Thyroid gland (tissue), 4 donors: ENCODE results near the gene TMEM37. TPM values are rescaled to one million over a fixed set of nuclear protein-coding genes. Genes with fewer than 3 reads are reported as not detected.

Experiments used
- DNase-seq, 2 donors: peaks; one replicate each; pipeline ENCODE4 v3.0.0-alpha.2; 2019
- H3K27ac ChIP-seq, 3 donors: fragments of 200-600 bp; sonication (generic); 1 replicate in 2 of 3; 2 replicates in 1 of 3; pipeline ENCODE4 v1.5.1; 2016 to 2019; ENCODE audit warnings: mild to moderate bottlenecking in 1 of 3, moderate library complexity in 1 of 3
- H3K27me3 ChIP-seq: fragments of 200-600 bp; sonication (generic); one replicate; pipeline ENCODE4 v1.5.1; 2019
- H3K36me3 ChIP-seq, 2 donors: fragments of 200-600 bp; sonication (generic); one replicate each; pipeline ENCODE4 v1.5.1; 2016 to 2019
- H3K4me1 ChIP-seq, 2 donors: fragments of 200-600 bp; sonication (generic); one replicate each; pipeline ENCODE4 v1.5.1; 2017 to 2019
- H3K4me3 ChIP-seq, 3 donors: fragments of 200-600 bp; sonication (generic); replicated peaks in 1 of 3; 1 replicate in 2 of 3; 2 replicates in 1 of 3; pipeline ENCODE4 v1.5.1; 2016; ENCODE audit warnings: mild to moderate bottlenecking in 1 of 3
- H3K9me3 ChIP-seq: fragments of 200-600 bp; sonication (generic); one replicate; pipeline ENCODE4 v1.5.1; 2017
- CTCF ChIP-seq, 6 experiments: fragments of 200-600 bp in 3 of 6; fragments of 450-650 bp in 3 of 6; sonication (generic) in 3 of 6; IDR thresholded peaks; one replicate each; pipeline ENCODE4 v1.5.1; 2016 to 2019; ENCODE audit warnings: antibody characterized with exemption in 6 of 6, mild to moderate bottlenecking in 2 of 6, inconsistent platforms in 1 of 6, moderate library complexity in 1 of 6
- POLR2A ChIP-seq, 2 donors: fragments of 450-650 bp; IDR thresholded peaks; one replicate each; pipeline ENCODE4 v1.6.1; 2017; ENCODE audit warnings: antibody characterized with exemption in 2 of 2, mild to moderate bottlenecking in 2 of 2, moderate library complexity in 1 of 2
- WGBS, 2 donors: methylation state at CpG; one replicate each; pipeline ENCODE4 v1.1.5; 2017; 5-methylcytosine and 5-hydroxymethylcytosine counted together
- intact Hi-C: fragments of 100-400 bp; cut with DNase I; formaldehyde crosslinking; loops from one replicate; pipeline ENCODE4 v1.15.1; 2023
- total RNA-seq, 4 donors: library from RNA; depleted of rRNA; stranded (reverse); fragments of >200 nt; gene quantifications; one replicate each; pipeline ENCODE4 v1.2.3, GENCODE V29; 2016

The TMEM37 gene
- total RNA-seq, 4 donors from 2014 or later: 34.4 to 50.2 (median 43.1) TPM

- 25 to 40% methylated on average over 1 of the region's 1 CpG for WGBS, 2 donors
- H3K27me3 ChIP-seq: no peaks in the 10 kb centered on the region
Measured at GRCh38 chr2:119440501-119440870, 8.8 kb downstream of the TMEM37 start.

GRCh38 chr2:119440873-119441272 lies 9.2 kb downstream of the TMEM37 start:
- intact Hi-C loops: no loop called here

More at GRCh38 chr2:119440501-119440870, 8.8 kb downstream of the TMEM37 start:
- intact Hi-C loops: no loop called here
- H3K4me1 ChIP-seq: peaks cover 10 to 27% of the 10 kb centered on the region in 2 donors
- H3K27ac ChIP-seq: no peak overlapping the region
- DNase-seq: peak in 1 of 2 donors; percentile 37
- H3K9me3 ChIP-seq: no peaks in the 10 kb centered on the region
- H3K4me3 ChIP-seq: no peak overlapping the region
- no peak for TF ChIP-seq CTCF (IDR thresholded peaks at IDR 0.05)
- no peak for TF ChIP-seq POLR2A (IDR thresholded peaks at IDR 0.05)
- no peaks in the 10 kb centered on the region for H3K36me3 ChIP-seq

GRCh38 chr2:119441376-119442225 lies 9.9 kb downstream of the TMEM37 start:
- intact Hi-C loops: no loop called here
- H3K27ac ChIP-seq: peak overlapping the region in 2 of 3 donors; percentile 27 to 38
- no peaks in the 10 kb centered on the region for H3K36me3 ChIP-seq
- H3K4me3 ChIP-seq: no peak overlapping the region
- TF ChIP-seq CTCF (IDR thresholded peaks at IDR 0.05): no peak
- TF ChIP-seq POLR2A (IDR thresholded peaks at IDR 0.05): no peak
- no peaks in the 10 kb centered on the region for H3K27me3 ChIP-seq
- H3K9me3 ChIP-seq: no peaks in the 10 kb centered on the region
- H3K4me1 ChIP-seq: peaks cover under 1 to 15% of the 10 kb centered on the region in 2 donors
- DNase-seq: peak; percentile 40 to 44
- 80 to 83% methylated on average over 7 to 8 of the region's 8 CpGs for WGBS, 2 donors

More at GRCh38 chr2:119440873-119441272, 9.2 kb downstream of the TMEM37 start:
- Histone ChIP-seq H3K4me1 (peaks cover 7 to 23% of the 10 kb centered on the region in 2 donors), H3K36me3 (no peaks in the 10 kb centered on the region), H3K9me3 (no peaks in the 10 kb centered on the region), H3K27me3 (no peaks in the 10 kb centered on the region), H3K4me3 (no peak overlapping the region), H3K27ac (no peak overlapping the region)
- TF ChIP-seq CTCF (IDR thresholded peaks at IDR 0.05) (no peak), POLR2A (IDR thresholded peaks at IDR 0.05) (no peak)
- 83 to 87% methylated on average over 4 of the region's 4 CpGs for WGBS, 2 donors
- no peak for DNase-seq

GRCh38 chr2:119442226-119442619 lies 10.6 kb downstream of the TMEM37 start:
- Histone ChIP-seq H3K36me3 (no peaks in the 10 kb centered on the region), H3K4me1 (peaks cover 0 to 15% of the 10 kb centered on the region in 2 donors), H3K9me3 (no peaks in the 10 kb centered on the region), H3K27me3 (no peaks in the 10 kb centered on the region), H3K27ac (peak overlapping the region in 1 of 3 donors; percentile 38), H3K4me3 (no peak overlapping the region)
- DNase-seq: no peak
- intact Hi-C loops: no loop called here
- TF ChIP-seq CTCF (IDR thresholded peaks at IDR 0.05) (no peak), POLR2A (IDR thresholded peaks at IDR 0.05) (no peak)
- WGBS, 2 donors: 89% methylated on average over 7 of the region's 7 CpGs

- 85 to 91% methylated on average over 11 of the region's 11 CpGs for WGBS, 2 donors
- Histone ChIP-seq H3K4me1 (peaks cover 0 to 15% of the 10 kb centered on the region in 2 donors), H3K27ac (no peak overlapping the region), H3K9me3 (no peaks in the 10 kb centered on the region), H3K36me3 (no peaks in the 10 kb centered on the region), H3K27me3 (no peaks in the 10 kb centered on the region), H3K4me3 (no peak overlapping the region)
- intact Hi-C loops: no loop called here
- TF ChIP-seq POLR2A (IDR thresholded peaks at IDR 0.05) (no peak), CTCF (IDR thresholded peaks at IDR 0.05) (no peak)
- no peak for DNase-seq
Measured at GRCh38 chr2:119442850-119443249, 11.2 kb downstream of the TMEM37 start.
